HFF-Myc (cell line): ENCODE data around the gene ATP4A.

ENCODE experiments used
- DNase-seq: peaks from one replicate; pipeline ENCODE4 v3.0.0-alpha.2; 2011; ENCODE audit warnings: low read depth; ENCODE audit errors: extremely low read depth
- H3K4me3 ChIP-seq: replicated peaks from 2 replicates; pipeline ENCODE4 v1.5.1; 2011; ENCODE audit warnings: low read depth, mild to moderate bottlenecking, control low read depth, low read length
- TF ChIP-seq, protein P1 (sequence below): IDR thresholded peaks from 2 replicates; pipeline ENCODE4 v1.5.1; 2012; ENCODE audit warnings: mild to moderate bottlenecking, low read depth, low read length, control low read depth; ENCODE audit errors: missing control alignments

Gene ATP4A

DNA sequence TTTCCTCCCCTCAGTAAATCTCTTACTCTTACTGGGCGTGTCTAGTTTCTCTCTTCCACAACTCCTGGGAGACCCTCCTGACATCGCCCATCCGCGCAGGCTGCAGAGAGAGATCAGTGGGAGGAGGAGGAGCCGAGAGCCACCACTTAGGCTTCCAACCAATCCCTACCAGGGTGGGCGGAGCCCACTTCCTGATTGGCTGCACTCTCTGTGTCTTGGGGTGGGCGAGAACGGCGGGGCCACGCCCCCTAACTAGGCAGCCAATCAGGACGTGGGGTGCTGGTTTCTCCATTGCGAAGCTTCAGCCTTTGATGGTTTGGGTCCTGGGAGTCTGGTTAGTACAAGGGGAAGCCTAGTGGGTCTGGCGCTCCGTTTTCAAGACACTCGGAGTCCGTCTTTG, 22.4 kb upstream of the ATP4A start, which contains the start of gene PMIS2:
Gene PMIS2, plus strand, starts transcription at position 326 of the 400 bp plus-strand sequence. CDS start 87 bp downstream, outside the sequence.
- TF ChIP-seq, protein P1, sequence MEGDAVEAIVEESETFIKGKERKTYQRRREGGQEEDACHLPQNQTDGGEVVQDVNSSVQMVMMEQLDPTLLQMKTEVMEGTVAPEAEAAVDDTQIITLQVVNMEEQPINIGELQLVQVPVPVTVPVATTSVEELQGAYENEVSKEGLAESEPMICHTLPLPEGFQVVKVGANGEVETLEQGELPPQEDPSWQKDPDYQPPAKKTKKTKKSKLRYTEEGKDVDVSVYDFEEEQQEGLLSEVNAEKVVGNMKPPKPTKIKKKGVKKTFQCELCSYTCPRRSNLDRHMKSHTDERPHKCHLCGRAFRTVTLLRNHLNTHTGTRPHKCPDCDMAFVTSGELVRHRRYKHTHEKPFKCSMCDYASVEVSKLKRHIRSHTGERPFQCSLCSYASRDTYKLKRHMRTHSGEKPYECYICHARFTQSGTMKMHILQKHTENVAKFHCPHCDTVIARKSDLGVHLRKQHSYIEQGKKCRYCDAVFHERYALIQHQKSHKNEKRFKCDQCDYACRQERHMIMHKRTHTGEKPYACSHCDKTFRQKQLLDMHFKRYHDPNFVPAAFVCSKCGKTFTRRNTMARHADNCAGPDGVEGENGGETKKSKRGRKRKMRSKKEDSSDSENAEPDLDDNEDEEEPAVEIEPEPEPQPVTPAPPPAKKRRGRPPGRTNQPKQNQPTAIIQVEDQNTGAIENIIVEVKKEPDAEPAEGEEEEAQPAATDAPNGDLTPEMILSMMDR, result no peak
- no peak for DNase-seq

DNA sequence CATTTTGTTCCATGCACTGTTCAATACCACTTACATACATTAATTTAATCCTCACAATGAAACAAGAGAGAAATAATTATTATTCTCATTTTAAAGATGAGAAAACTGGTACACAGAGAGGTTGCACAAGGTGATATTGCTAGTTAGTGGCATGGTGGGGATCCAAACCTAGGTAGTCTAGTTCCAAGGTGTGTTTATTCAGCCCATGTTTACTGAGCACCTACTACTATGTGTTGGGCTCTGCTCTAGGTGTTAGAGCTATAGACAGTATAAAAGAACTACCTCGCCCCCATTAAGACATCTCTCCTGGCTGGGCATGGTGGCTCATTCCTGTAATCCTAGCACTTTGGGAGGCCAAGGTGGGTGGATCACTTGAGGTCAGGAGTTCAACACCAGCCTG, 19.3 kb upstream of the ATP4A start:
- H3K4me3 ChIP-seq, result no peak overlapping the region
- DNase-seq, result no peak
- TF ChIP-seq, protein P1, result no peak

More for the DNA sequence above, 22.4 kb upstream of the ATP4A start, which contains the start of gene PMIS2:
- no peak within 1 kb of the TSS for H3K4me3 ChIP-seq

DNA sequence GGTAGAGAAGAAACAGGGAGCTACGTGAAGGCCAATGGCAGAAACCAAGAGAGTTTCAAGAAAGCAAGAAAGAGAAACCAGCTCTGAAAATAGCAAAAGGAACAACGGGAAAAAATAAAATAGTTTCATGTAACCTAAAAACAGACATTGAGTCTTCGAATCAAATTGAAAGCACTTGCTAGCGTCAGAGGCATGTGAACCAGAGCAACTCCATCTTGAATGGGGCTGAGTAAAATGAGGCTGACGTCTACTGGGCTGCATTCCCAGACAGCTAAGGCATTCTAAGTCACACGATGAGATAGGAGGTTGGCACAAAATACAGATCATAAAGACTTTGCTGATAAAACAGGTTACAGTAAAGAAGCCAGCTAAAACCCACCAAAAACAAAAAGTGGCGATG, 15.2 kb upstream of the ATP4A start:
- H3K4me3 ChIP-seq, result no peak overlapping the region
- TF ChIP-seq, protein P1, result no peak
- DNase-seq, result no peak

DNA sequence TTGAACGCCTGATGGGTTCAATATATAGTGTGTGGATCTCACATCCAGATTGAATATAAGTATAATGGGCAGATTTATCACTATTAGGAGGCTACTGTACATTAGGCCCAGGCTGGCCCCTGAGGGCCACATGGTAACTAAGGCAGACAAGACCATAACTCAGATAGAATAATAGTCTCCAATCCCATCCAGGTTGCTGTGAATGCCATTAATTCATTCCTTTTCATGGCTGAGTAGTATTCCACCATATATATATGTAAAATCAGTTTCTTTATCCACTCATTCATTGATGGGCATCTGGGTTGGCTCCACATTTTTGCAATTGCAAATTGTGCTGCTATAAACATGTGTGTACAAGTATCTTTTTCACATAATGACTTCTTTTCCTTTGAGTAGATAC, 14.5 kb upstream of the ATP4A start:
- H3K4me3 ChIP-seq, result no peak overlapping the region
- TF ChIP-seq, protein P1, result no peak
- DNase-seq, result no peak

DNA sequence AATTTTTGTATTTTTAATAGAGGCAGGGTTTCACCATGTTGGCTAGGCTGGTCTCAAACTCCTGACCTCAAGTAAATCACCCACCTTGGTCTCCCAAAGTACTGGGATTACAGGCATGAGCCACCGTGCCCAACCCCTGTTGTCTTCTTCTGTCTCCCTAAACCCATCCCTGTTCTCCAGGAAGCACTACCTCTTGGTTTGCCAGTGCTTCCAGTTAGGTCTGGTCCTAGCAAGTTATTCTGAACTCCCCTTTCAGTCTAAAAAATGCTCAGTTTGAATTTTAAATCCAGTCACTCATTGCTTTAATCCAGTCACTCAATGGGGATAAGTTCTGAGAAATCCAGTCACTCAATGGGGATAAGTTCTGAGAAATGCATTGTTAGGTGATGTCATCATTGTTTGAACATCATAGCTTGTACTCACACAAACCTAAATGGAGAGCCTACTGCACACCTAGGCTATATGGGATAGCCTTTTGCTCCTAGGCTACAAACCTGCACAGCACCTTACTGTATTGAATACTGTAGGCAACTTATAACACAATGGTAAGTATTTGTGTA, 8.0 kb upstream of the ATP4A start:
- DNase-seq, result no peak
- H3K4me3 ChIP-seq, result no peak overlapping the region
- TF ChIP-seq, protein P1, result no peak

DNA sequence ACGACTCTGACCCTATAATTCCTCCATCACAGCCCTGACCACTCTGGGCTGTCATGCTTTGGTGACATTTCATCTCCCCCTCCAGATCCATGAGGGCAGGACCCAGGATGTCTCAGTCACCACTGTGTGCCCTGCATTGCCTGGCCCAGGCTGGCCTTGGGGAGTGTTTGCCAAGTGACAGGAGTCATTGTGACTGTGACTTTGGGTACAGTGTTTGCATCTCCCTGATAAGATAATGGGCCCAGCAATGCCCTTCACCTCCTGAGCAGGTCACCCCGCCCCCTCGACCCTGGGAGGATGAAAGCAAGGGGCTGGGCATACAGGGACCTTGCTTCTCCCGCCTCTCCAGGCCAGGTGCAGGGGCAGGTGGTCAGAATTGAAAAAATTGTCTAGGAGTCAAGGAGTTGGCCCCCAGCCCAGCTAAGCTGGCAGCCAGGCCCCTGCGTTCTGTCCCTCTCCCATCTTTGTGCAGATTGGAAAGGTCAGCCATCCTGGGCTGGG, 5.9 kb upstream of the ATP4A start:
- no peak for DNase-seq
- no peak overlapping the region for H3K4me3 ChIP-seq
- TF ChIP-seq, protein P1, result no peak

DNA sequence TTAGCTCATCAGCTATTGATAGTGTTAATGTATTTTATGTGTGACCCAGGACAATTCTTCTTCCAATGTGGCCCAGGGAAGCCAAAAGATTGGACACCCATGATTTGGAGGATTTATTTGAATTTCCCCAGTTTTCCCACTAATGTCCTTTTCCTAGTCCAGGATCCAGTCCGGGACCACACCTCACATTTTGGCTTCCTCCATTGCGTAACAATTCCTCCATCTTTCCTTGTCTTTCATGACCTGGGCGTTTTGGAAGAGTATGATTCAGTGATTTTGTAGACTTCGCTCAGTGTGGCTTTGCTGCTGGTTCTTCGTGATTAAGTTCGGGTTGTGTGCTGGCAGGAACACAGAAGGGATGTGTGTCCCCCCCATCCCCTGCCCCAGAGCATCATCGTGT, 3.3 kb upstream of the ATP4A start:
- no peak for DNase-seq
- TF ChIP-seq, protein P1, result no peak
- H3K4me3 ChIP-seq, result no peak overlapping the region
